Measurements from ENCODE around the gene INPP4B.
A peak's percentile ranks its signal among the peaks of the same experiment; 100 is the strongest.

INPP4B gene

DNA sequence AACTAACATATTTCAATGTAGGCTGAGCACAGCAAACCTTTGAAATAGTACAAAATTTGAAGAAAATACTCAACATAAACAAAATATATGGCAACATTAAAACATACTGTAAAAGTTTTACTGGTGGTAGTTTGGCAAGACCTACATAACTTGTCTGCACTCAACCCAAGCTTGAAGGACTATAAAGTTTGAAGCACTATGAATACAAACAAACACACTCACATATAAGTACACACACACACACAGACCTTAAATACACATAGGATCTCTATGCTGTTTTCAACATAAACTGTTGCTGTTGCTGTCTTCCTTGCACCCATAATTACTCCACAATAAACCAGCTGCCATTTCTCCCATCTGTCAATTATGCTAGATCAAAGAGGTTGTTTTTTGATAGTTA, 620.1 kb downstream of the INPP4B start:
- no peak for DNase-seq (ENCODE audit: low read depth)

DNA sequence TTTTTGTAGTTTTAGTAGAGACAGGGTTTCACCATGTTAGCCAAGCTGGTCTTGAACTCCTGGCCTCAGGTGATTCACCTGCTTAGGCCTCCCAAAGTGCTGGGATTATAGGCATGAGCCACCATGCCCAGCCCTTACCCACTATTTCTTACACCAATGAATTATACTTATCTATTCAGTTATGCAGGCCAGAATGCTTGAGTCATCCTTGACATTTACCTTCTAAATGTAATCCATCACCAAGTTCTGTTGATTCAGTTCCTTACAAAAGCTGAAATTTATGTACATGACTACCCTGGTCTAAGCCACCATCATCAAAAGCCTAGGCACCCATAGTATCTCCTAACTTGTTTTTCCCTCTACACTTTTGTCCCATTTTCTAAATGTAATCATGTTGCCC, 624.0 kb downstream of the INPP4B start:
- DNase-seq (ENCODE audit: low read depth): no peak

DNA sequence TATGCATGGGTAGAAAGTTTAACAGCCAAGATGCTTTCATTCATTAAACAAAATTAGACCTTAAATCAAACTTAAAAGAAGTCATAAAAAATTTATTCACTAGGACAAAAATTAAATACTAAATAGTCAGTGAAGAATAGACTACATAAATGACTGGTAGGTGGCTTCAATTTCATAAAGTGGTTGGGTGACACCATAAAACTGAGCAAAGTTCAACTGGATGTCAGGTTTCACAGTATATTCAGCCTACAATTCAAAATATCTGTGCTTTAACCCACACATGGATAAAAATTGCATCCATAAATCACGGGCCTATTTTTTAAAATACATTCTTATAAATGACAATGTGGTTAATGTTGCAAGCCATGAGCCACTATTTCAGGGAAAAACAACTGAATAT, 627.4 kb downstream of the INPP4B start:
- DNase-seq (ENCODE audit: low read depth): no peak

DNA sequence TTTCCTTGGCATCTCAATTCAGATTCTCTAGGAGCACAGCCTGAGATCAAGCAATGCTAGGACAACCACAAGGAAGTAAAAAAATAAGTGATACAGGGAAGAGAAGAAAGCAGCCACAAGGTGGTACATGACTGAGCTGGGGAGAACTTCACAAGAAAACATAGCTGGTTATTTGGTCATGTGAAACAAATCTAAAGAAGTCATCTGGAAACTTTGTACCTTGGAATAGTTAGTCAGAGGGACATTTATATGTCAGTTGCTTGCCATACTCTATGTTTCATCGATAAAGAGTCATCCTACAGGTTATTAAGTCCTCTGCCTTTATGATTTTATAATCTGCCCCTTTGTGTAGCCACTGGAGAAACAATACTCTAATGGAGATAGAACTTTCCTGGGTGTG, 634.7 kb downstream of the INPP4B start:
- DNase-seq (ENCODE audit: low read depth): no peak

DNA sequence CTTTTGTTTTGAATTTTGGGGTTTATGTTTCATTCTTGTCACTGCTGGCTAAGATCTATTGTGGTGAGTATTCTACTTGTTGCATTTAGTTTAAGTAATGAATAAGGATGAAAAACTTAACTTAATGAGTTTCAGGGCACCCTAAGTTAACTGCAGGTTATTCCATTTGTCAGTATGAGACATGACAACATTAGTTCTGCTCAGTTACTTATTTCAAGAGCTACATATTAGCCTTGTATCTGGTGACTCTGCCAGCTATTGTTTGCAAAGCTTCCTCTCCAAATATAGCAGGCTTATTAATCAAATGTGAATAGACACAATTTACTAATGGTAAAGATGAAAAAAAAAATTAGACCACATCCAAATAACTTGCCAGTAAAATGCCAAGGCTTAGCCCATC, 642.6 kb downstream of the INPP4B start:
- DNase-seq (ENCODE audit: low read depth): no peak

DNA sequence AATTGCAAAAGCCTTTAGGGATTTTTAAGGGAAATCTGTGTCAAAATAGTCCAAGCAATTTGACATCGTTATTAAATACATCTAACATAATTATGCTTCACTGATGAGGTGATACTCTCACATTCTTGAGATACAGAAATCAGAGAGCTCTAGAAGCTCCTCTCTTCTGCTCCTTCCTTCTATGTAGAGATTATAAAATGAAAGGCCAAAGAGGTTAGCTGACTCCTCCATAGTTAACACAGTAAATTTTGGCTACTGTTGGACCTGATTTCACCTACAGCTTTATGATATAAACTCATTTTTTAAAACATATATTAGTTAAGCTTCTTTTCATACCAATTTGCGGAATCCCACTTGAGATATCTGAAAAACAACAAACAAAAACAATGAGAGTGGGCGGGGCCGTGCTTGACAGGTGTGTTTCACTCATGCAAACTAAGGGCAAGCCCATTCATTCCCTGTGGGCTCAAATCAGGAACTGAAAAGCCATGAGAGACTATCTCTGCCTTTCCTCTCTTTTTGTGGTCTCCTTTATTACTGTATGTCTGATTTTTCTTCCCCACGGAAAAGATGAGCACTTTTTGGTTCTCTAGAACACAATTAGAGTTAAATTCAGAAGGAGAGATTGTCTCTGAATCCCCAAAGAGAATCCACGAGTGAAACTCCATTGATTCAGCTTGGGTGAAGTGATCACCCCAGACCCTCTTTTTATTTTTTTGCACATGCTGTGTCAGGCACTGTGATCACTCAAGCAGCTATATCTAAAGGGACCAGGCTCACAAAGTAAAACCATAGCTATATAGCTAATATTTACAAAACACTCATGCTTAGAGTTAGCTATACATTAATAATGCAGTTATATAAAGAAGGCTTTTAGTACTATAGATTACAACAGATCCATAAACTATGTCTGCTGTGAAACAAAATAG, 643.4 kb downstream of the INPP4B start:
- DNase-seq (ENCODE audit: low read depth): no peak

DNA sequence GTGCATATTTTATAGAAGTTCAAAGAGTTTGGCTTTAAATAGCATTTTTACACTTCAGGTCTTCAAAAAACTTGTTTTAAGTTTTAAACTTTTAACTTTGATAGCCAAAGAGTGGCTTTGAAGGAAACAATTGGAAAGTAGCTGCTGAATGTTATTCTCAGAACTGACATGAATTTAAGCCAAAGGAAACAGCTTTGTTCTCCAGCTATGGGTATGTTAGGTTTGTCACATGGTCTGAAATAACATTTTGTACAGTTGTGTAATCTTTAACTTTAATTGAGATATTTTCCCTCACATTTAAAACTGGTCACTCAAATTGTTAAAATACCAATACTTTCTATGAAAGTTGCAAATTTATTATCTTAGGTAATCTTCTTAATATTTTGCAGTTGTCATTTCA, 645.1 kb downstream of the INPP4B start:
- no peak for DNase-seq (ENCODE audit: low read depth)

DNA sequence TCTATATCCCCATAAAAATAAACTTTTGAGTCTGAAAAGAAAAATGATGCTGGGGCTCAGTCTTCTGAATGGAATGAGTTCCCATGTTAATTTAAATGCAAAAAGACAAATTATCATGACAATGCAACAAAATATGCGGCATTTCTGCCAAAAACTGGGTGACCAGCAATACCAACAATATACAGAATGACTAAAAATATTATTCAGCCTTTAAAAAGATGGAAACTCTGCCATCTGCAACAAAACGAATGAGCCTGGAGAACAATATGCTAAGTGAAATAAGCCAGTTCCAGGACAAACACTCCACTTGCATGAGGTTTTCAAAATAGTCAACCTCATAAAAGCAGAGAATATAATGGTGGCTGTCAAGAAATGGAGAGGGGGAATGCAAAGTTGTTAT, 651.2 kb downstream of the INPP4B start:
- DNase-seq (ENCODE audit: low read depth): peak; percentile 25

DNA sequence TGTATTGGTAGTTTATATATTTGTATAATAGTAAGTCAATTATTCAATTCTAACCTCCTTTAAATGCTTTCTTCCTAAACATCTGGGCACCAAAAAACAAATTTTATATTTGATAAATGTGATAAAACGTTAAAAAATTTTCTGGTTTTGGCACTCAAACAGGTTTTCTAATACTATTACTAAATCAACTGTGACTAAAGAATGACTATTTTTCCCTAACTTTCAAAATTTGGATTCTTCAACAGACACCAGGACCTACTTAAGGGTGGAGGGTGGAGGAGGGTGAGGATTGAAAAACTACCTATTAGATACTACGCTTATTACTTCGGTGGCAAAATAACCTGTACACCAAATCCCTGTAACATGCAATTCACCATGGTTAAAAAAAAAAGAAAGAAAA, 654.2 kb downstream of the INPP4B start:
- no peak for DNase-seq (ENCODE audit: low read depth)

DNA sequence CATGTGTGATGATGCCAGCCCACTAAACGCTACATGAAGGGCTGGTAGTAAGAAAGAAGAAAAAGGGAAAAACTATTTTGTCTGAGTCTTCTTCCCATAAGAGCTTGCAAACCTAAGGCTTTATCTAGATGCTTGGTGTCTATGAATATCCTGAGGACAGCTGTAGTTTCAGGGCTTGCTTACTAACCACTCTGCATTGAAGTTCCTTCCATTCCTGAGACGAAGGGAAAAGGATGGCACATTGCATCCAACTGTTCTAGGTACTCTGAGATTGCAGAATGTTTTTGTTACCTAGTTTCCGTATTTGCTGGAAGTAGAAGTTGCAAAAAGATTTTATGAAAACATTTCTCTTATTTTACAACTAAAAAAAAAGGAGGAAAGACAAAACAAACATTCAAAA, 665.1 kb downstream of the INPP4B start:
- DNase-seq (ENCODE audit: low read depth): no peak

DNA sequence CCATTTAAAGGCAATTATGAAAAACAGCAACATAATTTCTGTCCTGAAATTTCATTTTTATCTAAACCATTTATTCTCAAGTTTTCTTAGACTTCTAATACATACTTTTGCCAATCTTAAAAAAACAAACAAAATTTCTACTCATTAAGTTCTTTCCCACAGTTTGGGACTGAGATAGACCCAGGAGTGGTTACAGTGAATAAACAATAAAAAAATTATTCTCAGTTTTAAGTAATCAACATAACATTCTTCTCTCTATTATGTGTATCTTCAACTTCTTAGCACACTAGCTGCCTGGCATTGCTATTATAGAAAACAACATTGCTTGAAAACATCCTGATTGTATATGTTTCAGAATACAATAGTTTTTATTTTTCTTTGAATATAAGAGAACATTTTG, 676.9 kb downstream of the INPP4B start:
- DNase-seq (ENCODE audit: low read depth): no peak

DNA sequence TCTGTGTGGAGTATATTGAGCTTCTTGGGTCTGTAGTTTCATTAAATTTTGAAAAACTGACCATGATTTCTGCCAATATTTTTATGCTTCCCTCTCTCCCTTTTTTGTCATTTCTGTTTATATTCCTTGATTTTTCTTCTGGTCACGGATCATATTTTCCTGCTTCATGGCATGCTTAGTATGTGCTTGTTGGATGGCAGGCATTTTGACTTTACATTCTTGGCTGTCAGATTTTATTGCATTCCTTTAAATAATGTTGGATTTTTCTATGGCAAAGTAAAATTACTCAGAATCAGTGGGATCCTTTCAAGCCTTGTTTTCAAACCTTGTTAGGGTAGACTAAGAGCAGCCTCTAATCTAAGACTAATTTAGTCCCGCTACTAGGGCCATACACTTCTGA, 677.9 kb downstream of the INPP4B start:
- DNase-seq (ENCODE audit: low read depth): peak; percentile 46

DNA sequence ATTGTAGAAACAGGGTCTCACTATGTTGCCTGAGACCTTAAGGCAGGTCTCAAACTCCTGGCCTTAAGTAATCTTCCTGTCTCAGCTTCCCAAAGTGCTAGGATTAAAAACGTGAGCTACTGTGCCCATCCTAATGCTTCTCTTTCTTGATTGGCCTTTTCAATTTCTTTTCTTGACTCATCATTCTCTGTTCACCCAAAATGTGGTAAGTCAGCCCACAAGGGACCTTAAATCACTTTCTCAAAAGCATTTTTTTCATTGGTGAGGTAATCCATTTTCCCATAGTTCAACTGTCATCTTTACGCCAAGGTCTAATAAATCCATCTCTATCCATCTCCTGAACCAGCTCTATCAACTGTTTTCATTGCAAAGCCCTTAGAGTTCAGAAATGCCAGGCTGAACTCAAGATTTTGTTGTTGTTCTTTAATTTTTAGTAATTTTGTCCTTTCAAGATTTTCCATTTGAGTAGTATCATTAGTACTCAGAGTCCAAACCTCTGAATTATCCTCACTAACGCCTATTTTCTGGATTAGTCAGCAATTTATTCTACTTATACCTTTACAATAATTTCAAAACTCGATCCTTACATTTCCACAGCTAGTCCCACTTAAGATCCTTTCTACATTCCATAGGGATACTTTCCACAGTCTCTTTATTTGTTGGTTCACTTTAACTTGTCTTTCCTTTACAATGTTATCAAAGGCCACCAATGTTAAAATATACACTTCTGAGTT, 681.2 kb downstream of the INPP4B start:
- no peak for DNase-seq (ENCODE audit: low read depth)

DNA sequence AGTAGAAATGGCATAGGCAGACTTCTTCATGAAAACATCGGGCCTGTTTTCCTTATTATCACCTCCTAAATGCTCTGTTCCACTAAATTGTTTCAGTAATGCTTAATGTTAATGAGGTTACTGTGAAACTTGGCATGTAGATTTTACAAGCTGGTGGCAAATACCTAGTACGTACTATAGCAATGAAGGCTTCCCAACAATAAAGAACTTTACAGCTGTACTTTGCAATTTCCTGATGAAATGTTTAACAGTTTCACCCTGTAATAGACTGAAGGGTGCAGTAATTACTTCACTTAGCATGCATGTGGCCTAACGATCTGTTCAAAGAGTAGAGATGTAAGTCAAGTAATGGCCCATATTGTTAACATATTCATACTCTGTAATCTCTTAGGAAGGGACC, 685.0 kb downstream of the INPP4B start:
- DNase-seq (ENCODE audit: low read depth): no peak

DNA sequence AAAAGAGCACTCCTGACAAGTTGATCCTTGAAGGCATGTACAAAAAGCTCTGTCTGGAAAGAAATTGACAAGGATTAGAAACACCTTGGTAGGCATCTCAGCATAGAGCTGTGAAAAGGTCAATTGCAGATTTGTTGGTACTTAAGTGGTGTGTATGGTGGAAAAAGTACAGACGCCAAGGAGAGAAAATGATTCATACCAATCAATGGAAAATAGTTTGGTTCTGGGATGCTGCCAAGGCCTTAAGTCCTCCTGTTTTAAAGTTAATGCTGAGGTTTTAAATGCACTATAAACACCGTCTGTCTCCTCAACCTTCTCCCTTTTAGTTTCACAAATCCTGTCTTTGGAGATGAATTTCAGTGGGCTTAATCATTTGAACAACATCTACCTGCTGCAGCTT, 685.6 kb downstream of the INPP4B start:
- no peak for DNase-seq (ENCODE audit: low read depth)

DNA sequence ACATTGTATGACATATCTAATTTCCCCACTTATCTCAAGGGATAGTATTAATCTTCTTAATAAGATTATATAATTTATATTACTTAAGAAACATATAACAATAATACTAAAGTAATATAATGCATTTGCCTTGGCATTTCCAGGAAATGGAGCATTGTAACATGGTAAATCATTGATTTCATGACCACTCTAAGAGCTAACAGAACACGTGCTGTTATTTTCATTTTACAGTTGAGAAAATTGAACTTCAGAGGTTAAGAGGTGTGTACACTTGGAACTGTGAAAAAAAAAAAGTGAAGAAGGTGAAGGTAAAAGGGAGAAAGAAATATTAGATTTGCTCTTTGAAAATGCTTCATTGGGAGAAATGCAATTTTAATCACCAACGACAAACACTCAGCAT, 687.1 kb downstream of the INPP4B start:
- DNase-seq (ENCODE audit: low read depth): no peak

DNA sequence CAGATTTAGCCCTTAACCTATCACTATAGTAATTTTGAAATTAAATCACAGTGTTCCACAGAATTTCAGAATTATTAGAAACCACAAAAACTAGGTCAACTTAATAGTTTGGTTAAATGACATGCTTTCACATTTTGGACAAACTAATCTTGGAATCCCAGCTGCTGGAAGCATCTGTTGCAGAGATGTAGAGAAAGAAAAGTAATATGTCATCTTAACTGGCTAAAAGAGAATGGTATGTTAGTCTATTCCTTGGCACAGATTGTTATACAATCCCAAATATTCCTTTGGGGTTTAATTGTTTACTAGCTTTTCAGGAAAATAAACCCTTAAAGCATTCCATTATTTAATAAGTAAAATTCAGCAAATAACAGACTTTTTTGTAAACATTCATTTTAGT, 689.8 kb downstream of the INPP4B start:
- DNase-seq (ENCODE audit: low read depth): no peak

DNA sequence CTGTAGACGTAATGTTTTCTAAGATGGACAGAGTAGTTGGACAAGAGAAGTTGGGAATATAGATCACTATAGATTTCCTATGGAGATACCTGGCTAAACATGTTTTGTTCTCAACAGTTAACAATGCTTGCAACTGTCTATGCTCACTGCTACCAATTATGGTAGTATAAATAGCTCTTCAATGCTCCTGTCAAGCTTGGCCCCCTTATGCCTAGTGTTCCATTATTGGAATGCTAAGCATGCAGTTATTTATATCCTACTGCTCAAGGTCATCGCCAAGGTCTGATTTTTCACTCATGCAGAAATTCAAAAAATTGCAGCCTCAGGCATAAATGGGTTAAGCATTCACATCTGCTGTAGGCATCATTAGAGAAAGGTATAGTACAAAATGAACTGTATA, 690.8 kb downstream of the INPP4B start:
- no peak for DNase-seq (ENCODE audit: low read depth)

DNA sequence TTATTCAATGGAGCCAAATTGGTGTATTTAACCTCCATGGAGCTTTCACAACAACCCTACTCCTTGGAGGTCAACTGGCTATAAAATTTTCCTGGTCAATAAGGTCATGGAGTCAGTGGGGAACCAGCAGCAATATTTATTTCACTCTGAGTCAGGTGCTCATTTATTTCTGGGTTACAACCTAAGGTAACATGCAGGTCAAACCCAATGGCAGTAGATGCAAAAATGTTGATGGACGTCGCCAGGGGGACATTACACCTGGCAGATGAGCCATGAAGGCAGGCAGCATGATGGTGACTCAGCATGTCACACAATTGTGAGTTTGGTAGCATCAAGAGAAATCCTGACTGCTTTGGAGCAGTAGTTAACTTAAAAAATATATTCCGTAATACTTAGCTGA, 695.6 kb downstream of the INPP4B start:
- DNase-seq (ENCODE audit: low read depth): no peak

DNA sequence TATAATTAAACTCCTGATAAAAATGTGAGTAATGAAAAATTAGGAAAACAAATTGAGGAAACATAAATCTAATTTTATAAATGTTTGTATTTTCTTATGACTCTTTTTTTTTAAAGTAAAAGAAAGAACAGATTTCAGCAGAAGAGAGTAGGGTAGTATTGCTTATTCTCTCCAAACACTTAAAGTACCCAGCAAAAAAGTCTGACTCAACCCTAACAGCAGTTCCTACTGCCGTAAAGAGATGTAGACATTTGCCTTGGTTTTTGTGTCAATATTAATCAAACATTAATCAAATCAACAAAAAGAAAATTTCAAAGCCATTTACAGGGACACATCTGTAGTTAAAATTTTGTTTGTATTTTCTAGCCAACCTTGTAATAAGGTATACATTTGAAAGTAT, 701.3 kb downstream of the INPP4B start:
- DNase-seq (ENCODE audit: low read depth): no peak

DNA sequence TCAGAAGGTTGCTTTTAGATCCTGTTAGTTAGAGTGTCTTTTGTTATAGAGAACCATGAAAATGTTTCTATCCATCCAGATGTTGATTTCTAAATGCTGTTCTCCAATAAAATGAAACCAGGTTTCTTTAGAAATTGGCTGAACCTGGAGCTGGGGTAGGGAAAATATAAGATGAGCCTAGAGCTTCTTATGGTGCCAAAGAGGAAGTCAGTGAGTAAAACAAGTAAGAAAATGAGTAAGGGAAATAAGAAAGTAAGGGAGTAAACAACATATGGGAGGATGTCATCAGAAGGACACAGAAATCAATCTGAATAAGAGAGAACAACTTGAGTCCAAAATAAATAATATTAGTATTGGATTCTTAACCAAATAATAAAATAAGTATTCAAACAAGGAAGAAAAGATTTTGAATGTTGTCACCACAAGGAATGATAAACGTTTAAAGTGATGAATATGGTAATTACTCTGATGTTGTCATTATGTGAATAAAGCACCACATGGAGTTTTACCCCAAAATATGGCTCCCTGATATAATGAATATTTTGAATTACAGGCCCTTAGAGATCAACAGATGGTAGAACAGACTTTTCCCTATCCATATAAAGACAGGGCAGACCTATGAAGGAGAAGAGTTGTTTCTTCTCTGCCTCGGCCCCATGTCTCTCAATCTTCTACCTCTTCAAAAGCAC, 703.6 kb downstream of the INPP4B start:
- DNase-seq (ENCODE audit: low read depth): no peak

DNA sequence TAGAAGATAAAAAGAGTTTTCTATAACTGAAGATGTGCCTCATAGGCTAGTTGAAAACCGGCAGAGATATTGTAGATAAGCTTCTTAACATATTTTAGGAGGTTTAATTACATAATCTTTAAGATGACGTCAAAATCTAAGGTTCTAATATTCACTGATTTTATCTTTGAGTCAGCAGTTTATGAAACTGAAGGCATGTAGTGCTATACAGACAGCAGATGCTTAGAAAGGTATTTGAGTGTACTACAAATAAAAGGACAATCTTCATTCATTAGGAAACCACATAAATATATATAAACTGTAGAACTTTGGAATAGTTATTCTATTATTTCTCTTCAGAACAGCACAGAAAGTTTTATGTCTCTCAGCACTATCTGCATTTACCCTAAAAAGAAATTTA, 704.9 kb downstream of the INPP4B start:
- DNase-seq (ENCODE audit: low read depth): no peak

DNA sequence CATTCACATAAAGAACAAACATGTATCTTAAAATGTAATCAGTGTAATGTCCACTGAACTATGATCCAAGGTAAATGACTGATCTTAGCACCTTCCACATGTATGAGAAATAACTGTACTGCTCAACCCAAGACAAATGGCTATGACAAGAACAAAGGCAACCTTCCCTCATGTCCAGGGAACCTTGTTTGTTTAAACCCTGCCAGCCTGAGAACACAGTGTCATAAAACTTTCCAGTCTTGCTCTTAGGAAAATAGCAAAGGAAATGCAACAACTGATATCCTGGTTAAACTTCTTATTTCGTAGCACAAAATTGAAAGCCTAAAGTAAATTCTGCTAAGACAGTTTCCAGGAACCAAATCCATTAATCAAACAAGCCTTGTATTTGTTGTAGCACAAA, 715.4 kb downstream of the INPP4B start:
- DNase-seq (ENCODE audit: low read depth): no peak
